GM18867 (cell line): ENCODE data around the gene SLC22A4.

ENCODE experiments used
- ATAC-seq: cut with Tn5 transposase; IDR thresholded peaks from one replicate; pipeline ENCODE4 v1.9.1; 2021; ENCODE audit warnings: mild to moderate bottlenecking, moderate library complexity; ENCODE audit not compliant: unreplicated experiment

SLC22A4 gene

GRCh38 chr5:132261881-132262845, 32.0 kb upstream of the SLC22A4 start:
- ATAC-seq = no peak

- no peak for ATAC-seq
Observed at GRCh38 chr5:132262882-132263547, 31.2 kb upstream of the SLC22A4 start.

DNA sequence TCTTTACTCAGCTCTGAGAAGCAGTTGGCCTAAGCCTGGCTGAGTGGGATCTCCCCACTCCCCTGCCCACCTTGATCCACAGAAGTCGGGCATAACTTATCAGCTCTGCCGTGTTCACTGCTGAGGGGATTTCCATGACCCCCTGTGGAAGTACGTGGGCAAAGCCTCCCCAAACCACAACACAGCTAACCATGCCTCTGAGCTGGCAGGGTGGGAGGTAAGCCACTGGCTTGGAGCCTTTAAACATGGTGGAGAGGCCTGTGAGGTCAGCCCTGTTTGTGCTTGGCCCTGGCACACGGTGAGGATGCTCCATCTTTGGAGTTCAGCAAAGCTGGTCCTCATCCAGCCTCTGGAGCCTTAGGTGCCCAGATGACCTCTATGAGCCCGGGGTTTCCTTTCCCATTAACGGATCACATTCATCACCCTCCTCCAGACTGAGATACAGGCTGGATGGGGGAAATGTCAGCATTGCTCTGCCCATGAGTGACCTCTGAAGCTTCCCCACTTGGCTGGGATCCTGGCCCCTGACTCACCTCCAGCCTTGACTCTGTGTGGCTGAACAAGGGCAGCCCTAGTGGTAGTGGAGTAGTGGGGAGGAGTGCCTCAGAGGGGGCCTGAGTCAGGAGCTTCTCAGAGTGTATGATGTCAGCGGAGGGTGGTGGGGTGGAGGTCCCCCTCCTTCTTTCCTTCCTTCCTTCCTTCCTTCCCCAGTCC, 30.5 kb upstream of the SLC22A4 start:
- ATAC-seq = no peak

GRCh38 chr5:132264546-132265335, 29.5 kb upstream of the SLC22A4 start:
- no peak for ATAC-seq

DNA sequence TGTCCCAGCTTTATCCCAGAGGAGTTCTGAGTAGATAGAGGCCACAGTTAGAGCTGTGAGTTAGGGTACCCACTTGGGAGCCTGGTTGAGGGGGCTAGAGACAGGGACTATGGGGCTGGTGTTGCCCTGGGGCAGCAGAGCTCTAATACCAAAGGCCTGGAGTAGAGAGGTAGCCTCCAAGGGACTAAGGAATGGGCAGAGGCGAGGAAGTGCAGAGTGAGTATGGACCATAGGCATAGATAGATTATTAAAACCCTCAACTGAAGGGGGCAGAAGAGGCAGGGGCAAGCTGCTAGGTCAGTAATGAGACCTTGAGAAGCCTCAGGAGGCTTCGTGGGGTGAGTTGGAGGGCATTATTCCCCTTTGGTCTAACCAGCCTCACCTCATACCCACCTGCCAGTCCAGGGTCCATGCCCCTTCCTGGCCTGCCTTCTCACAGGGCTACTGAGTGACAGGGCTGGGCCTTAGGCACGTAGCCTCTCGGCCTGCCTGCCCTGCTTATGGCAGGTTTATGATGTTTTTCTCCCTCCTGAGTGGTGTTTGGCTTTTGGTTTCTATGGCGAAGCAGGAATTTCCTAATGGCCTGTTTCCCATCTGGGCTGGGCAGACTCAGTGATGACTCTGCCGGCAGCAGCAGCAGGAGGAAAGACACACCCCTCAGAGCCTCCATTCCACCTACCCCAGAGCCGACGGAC, 28.7 kb upstream of the SLC22A4 start:
- ATAC-seq = no peak

DNA sequence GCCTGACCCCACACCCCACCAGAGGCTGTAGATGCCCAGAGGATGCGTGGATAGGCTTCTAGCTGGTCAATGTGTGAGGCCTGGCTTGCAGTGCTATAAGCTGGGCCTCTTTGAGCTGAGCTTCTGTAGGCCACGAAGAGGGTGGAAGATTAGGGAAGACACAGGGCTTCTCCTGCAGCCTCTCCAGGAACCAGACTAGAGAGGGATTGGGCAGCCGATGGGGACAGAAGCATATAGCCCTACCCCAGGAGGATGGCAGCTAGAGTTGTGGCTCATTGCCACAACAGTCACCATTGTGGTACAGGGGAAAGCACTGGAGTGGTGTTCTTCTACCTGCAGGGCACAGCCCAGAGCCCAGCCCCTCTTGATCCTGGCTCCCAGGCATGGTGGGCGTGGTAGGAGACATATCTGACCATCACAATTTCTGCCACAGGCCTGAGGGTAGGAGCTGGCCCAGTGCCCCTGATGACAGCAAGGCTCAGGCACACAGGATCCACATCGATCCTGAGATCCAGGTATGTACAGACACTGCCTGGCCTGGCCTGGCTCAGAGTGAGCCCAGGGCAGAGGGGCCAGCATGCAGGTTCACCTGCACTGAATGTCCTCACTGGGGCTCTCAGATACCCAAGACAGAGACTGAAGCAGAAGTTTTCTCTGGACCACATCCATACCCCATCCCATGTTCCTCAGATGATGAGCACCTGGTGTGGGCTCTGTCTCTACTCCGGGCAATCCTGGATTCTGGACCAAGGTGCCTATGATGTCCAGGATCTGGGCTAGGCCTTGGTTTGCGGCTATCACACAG, 28.0 kb upstream of the SLC22A4 start:
- no peak for ATAC-seq

DNA sequence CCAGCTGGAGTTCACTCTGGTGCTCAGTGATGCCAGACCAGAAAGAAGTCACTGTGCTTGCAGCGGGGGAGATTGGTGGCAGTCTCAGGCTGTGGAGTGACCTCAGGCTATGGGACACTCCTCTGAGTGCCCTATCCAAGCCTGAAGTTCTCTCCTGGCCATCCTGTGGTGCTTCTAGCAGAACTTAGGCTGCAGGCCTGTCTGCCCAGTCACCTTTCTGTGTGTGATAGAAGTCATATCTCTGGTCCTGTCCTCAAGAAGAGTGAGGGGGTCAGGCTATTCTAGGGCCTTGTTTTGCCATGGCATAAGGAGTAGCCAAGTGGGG, 27.4 kb upstream of the SLC22A4 start:
- ATAC-seq = no peak

DNA sequence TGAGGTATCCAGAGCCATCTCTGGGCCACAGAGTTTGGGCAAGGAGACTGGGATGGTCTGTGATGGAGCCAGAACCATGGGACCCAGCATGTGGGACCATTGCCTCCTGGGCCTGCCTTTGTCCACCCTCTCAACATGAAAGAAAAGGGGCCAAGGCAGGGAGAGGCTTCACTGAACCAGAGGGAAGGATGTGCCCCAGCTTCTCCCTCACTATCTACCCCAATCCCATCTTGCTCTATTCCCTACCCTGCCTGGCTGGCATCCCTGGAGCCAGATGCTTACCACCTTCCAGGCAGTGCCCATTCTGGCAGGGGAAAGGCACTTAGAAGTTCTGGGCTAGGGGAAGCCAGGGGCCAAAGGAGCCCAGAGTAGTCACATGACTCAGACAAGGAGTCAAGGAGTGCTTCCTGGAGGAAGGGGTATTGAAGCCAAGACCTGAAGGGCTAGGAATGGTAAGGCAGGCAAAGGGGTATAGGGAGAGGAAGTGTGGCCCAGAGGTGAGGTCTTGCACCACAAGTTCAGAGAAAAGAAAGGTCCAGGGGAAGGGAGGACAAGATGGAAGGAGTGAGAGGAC, 26.9 kb upstream of the SLC22A4 start:
- ATAC-seq = no peak

DNA sequence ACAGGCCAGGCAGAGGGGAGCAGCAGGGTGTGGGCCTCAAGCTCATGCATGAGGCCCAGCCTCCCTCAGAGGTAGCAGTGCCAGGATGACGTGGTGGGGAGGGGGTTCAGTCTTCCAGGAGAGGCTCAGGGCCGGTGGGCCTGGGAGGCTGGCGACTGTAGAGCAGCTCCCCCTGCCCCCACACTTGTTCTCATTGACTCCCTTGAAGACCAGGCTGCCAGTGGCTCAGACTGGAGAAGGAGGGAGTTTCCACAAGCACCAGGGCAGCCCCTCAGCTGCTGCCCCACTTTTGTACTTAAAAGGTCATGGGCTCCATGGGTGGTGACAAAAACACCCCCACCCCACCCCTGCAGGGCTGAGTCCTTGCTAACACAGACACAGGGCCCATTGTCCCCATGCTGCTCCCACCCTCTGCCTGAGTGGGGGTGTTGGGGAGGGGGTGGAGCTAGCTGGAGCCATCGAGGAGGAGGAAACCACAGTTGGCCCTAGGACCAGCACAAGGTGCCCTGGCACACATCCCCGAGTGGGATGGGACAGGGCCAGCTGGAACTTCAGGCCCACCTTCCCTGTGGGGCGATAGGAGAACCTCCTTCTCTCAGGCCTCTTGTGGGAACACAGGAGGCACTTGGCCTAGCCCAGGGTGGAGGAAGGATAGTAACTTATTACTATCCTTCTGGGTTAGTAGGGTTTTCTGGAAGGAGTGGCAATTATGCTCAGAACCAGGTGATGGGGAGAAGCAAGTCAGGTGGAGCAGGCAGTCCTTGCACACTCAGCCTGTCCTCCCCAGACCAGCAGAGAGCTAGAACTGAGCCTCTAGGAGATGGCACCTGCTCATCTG, 26.0 kb upstream of the SLC22A4 start:
- peak; percentile 22 for ATAC-seq

DNA sequence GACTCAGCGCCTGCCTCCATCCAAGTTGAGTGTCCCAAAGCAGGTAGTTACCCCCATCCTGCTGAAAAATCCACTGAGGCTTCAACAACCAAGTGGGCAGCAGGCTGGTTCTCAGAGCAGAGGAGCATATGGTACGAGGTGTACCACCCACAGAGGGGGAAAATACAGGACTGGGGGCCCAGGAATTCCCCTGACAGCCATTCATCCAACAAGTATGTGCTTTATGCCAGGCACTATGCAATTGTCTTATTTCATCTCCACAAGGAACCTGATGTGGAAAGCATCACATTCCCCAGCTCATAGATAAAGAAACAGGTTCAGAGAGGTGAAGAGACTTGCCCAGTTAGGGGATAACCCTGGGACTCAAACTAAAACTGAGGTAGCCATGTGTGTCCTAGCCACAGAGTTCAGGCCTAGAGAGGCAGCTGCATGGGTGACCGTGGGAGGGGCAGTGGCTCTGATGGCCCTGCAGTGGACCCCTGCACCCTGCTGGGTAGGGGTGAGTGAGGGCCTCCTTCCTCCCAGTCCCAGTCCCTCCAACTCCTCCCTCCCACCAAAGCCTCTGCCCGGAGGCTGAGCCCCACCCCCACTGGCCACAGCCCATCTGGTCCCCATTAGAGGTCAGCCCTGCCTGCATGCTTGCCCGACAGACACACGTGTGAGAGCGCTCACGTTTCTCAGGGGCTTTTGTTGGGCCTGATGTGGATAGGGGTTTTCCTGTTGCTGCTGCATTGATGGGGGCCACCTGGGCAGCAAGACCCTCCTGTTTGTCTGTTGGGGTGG, 25.2 kb upstream of the SLC22A4 start:
- ATAC-seq = peak; percentile 64

DNA sequence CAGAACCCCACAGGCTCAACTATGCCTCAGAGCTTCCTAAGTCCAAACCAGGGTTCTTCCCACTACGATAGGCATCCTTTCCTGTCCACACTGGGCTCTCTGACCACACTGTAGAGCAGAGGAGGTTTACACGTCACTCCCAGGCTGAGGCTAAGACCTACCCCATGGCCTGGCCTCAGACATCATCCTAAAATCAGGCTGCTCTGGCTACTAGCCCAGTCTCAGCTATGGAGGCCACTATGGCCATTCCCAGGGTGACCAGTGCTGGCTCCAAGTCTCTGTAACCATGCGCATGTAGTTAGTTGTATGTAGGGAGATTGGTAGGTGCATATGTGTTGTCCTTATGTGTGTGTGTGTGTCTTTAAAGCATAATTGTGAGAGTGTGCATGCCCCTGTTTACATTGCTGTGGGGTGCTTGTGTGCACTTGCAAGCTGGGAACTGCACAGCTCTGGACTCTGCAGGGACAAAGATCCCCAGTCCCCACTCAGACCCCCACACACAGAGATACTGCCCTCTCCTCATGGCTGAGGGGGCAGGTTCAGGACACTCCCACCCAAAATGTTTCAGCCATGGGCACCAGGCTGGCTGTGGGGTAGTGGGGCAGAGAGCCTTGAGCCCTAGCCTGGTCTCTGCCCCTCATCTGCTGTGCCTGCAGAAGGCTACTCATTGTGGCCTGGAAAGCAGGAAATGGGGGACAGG, 24.4 kb upstream of the SLC22A4 start:
- no peak for ATAC-seq

GRCh38 chr5:132270335-132270665, 23.9 kb upstream of the SLC22A4 start:
- no peak for ATAC-seq

DNA sequence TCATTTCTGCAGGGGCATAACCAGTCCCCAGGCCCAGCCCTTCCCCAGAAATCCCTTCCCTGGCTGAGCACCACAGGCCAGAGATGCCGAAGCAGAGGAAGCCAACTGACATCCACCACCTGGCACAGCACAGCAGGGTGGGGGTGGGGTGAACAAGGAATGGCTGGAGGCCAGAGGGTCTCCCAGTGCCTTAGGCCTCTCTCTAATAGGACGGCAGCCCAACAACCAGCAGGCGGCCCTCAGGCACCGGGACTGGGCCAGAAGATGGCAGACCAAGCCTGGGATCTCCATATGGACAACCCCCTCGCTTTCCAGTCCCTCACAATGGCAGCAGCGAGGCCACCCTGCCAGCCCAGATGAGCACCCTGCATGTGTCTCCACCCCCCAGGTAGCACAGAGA, 23.5 kb upstream of the SLC22A4 start:
- ATAC-seq = no peak

GRCh38 chr5:132271251-132272246, 22.6 kb upstream of the SLC22A4 start:
- ATAC-seq = no peak

DNA sequence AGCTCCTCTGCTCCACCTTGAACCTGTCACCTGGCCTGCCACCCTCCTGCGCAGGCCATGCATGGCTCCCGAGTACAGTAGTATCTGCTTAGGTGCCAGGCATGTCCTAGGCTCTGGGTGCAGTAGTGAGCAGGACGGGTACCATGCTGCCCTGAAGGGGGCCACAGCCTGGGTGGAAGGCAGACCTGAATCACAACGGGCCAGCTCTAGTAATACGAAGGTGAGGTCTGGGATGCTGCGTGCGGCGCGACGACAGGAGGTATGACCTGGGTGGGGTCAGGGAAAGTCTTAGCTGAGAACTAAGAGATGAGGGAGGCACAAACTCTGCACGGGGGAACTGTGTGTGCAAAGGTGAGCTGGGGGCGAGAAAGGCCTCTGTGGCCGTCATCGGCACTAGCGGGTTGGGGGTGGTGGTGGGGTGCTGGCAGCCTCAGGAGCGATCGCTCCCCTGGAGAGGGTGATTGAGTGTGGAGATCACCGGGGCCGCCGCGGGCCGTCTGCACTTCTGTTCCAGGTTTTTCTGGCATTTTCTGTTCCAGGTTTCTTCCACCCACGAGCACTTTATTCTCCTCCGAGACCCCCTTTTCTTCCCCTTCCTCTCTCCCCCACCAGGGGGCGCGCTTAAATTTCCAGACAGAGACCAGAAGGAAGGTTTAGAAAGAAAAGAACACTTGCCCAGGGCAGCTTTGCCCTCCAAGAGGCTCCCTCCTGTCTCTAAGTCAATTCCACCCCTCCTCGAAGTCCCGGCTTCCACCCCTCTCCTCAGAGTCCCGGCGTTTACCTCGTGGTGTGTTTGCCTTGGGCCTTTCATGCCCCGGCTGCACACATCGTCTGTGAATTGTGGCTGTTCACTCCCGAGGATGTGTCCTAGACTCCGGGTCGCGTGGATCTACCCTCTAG, 21.6 kb upstream of the SLC22A4 start:
- no peak for ATAC-seq
